NCI-H226 (cell line): ENCODE results near the gene CALM3.

Experiments used
- DNase-seq: peaks from one replicate; pipeline ENCODE4 v3.0.0-alpha.2; 2015

Gene CALM3

DNA sequence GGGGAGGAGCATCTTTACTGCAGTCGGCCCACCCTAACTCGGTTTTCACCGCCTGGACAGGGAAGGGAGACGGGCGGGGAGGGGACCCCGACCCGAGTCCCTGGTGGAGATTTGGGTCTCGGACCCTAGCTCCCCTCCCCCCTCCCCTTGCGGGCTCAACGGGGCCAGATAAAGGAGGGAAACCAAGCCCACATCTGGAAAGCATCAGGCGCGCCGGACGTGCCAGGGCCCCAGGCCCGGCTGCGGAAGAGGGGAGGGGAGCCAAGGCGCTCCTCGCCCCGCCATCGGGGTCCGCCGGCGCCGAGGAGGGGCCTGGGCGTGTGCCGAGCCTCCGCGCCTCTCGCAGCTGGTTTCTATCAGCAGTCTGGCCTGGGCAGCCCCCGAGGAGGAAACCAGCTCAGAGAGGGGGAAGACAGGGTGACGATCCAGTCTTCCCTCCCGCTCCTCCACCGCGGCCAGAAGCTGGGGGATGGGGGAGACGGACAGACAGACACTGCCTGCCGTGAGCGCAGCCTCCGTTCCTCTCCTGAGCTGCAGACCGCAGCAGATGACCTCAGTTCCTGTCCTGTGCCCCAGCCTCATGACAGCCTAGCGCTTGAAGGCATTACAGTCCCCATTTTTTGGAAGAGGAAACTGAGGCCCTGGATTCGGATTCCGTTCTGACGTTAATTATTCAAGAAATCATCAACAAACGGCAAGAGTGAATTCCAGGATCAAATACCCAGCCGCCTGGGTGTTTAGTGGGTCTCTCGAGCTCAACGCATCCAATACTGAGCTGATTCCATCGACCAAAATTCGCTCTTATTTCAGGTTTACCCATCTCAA lies 38.4 kb downstream of the CALM3 start:
- DNase-seq = peak; percentile 33

DNA sequence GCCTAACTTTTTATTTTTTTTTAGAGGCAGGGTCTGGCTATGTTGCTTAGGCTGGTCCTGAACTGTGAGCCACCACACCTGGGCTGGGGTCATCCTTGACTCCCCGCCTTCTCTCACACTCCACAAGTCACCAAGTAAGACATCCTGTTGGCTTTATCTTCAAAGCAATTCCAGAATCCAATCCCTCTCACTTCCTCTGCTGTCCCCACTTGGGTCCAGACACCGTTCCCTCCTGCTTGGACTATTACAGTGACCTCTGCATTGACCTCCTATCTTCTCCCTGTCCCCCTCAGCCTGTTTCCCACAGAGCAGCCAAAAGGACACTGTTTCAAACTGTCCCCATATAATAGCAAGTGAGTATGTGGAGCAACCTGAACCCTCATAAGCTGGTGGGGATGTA lies 39.5 kb downstream of the CALM3 start:
- DNase-seq = no peak

DNA sequence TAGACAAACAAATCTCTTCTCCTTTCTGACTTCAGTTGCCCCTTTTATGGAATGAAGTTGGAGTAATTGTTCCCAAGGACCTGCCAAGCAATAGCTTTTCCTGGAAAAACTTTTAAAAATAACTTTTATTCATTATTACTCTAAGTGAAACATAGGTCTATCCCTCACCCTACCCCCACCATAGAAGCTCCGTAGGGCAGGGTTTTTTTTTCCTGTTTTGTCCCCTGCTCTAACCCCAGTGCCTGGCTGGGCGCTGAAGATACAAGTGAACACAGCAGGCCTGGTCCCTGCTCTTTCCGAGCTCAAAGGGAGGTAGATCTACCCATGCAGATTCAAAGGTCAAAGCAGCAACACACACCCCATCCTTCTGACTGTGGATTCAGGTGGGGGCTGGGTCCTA lies 43.6 kb downstream of the CALM3 start:
- DNase-seq = no peak

DNA sequence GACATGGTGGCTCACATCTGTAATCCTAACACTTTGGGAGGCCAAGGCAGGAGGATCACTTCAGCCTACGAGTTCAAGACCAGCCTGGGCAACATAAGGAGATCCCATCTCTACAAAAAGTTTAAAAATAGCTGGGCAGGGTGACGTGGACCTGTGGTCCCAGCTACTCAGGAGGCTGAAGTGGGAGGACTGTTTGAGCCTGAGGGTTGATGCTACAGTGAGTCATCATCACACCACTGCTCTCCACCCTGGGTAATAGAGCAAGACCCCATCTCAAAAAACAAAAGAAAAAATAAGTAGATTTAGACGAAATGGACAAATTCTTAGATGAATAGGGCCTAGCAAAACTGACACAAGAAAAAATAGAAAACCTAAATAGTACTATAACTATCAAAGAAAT lies 45.3 kb downstream of the CALM3 start:
- DNase-seq = no peak

DNA sequence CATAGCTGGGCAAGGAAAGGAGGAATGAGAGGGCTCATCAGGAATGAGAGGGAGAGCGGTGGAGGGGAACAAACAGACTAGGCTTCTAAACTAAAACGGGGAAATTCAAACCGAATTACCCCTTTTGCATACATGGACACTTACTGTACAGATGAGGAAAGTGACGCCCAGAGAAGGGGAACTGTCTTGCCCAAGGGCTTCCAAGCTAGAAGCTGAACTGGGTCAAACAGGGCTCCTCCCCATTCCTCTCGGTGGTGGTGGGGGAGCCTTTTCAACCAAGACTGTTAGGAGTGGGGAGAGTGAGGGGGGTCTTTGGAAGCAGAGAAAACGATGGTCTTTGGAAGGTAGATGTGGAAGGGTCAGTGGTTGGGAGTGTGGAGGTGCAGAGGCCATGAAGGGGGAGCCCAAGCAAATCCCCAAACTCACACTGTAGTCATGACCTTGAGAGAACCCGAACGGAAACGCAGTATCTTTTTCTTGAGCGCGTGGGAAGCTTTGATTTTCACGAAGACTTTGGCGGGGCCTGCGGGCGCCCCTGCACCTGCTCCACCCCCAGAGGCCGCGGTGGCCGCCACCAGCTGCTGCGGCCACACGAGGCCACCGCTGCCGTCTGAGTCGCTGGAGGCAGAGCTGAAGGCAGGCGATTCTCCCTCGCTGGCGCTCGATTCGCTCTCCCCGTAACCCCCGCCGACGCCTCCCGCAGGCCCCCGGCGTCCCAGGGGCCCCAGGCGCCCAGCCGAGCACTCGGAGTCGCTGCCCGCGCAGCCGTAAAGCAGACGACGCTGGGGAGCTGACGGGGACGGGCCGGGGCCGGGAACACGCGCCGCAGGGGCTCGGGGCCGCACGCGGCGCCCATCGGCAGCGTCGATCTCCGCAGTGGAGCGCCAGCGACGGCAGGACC lies 47.2 kb downstream of the CALM3 start:
- no peak for DNase-seq

DNA sequence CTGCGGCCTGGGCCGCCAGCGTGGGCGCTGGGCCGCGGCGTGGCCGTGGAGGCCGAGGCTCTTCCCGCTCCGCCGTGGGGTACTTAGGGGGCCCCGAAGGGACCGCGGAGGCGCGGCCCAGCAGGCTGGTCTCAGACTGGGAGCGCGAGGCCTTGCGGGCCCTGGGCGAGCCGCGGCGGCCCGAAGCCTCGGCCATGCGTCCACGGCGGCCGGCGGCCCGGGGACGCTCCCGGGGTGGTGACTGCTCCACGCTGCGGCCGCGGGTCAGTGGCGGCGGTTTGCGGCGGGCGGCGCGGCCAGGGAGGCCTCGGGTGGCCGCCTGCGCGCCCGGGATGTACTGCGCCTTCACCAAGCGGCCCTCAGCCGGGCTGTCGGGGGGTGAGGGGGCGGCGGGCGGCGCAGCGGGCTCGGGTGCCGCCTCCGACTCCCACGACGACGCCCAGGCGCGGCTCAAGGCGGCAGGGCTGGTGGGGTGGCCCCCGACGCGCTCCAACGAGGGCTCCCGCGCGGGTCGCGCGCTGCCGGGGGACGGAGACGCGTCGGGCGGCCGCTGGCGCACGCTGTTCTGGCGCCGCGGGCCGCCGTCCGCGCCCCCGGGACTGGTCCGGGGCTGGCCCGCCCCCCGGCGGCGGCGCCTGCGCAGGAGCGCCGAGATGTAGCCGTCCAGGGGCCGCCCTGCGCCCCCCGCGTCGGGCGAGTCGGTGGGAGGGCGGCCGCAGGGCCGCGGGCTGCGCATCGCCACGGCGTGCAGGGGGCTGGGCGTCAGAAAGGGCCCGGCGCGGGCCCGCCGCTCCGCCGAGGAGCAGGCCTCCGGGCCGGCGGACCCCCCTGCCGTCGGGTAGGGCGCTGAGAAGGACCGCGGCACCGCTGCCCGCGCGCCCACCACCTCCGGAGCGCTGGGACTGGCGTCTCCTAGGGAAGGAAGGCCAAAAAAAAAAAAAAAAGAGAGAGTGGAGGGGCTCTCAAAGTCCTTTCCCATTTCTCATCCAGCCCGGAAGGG lies 48.1 kb downstream of the CALM3 start:
- DNase-seq = no peak

DNA sequence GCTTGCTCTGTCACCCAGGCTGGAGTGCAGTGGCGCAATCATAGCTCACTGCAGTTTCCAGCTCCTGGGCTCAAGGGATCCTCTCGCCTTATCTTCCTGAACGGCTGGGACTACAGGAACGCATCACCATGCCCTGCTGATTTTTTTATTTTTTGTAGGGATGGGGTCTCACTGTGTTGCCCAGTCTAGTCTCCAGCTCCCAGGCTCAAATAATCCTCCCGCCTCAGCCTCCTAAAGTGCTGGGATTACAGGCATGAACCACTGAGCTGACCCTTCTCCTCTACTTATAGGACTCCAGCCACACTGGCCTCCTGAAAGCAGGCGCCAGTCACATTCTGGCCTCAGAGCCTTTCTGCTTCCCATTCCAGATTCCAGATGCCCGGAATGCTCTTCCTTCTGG lies 49.3 kb downstream of the CALM3 start:
- no peak for DNase-seq

DNA sequence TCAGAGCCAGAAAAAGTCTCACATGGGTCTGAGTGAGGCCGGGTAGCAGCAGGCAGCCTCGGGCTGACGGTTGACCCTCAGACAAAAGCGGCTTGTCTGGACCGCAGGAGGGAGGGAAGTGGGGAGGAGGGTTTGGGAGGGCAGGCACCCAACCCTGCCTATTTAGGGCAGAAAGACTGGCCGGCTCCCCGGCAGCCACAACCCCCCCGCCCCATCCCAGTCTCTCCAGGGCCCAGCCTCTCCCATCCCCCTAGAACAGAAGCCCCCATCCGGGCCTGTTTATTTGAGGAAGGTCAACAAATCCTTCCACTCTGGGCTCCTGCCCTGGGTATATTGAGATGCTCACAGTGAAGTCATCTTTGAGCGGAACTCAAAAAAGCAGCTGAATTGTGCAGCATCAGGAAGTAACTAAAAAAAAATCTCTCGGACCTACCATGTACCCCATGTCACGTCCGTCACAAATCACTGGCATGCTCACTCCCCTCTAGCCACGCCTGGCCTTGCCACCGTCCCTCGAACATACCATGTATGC lies 53.6 kb downstream of the CALM3 start:
- DNase-seq = no peak

DNA sequence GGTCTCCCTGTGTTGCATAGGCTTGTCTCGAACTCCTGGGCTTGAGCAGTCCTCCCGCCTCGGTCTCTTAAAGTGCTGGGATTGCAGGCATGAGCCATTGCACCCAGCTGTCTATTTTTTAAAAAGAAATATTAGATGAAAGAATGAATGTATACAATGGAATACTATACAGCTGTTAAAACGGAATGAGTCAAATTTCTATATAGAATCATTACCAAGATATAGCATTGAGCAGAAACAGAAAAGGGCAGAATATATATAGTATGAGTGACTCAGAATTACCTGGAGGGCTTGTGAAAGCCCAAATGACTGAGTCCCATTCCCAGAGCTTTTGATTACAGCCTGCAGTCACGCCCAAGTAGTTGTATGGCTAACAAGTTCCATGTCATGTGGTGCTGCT lies 55.4 kb downstream of the CALM3 start:
- no peak for DNase-seq

DNA sequence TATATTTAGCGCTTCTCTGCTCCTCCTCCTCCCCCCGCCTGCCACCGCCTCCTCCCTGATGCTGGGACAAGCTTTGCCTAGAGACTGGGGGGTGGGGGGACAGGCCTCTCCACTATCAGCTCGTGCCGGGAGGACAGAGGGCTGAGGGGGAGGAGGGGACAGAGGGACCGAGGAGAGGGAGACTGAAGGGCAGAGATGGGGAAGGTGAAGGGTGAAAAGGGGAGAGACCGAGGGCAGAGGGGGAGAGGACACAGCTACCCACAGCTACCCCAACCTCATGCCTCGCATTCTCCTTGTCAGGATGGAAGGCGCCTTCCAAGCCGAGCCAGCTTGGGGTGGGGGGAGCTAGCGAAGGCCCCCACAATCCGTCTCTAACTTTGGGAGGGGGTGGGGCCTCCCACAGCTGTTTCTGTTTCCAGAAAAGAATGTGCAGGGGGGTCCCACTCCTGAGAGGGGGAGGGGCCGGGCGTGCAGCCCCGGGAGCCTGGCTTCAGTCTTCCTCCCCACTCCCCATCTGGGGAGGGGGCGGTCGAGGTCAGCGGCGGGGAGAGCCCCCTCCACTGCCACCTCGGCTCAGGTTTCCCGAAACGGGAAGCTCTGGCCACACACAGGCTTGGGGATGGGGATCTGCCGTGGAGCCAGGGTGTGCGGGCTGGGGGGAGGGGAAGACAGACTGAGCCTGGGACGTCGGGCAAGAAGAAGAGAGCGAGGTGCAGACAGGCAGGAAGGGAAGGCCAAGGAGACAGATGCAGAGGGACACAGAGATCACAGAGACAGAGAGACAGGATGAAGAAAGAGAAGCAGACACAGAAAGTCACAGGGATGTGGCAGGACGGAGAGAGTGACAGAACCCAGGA lies 58.2 kb downstream of the CALM3 start:
- DNase-seq = no peak

DNA sequence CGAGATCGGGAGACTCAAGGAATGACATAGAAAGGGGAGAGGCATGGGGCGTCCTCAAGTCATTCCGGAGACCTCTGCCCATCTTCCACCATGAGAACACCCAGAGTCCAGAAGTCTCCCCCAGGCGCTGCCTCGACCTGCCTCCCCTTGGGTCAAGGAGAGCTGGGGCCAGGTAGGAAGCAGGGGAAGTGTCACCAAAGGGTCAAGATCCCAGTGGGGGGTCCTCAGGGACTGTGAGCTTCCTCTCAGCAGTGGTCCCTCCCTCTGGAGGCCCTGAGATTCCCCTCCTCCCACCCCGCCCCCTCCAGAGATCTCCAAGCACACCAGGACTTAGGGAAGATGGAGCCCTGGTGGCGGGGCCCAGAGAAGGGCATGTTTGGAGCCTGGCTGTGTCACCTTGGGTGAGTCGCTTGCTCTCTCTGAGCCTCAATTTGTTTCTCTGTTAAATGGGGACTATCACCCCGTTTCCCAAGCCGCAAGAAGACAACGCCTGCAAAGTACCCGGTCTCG lies 58.9 kb downstream of the CALM3 start:
- no peak for DNase-seq
